ENCODE results near the gene PCDH9. TPM values are rescaled to one million over a fixed set of nuclear protein-coding genes. Genes with fewer than 3 reads are reported as not detected.

Gene PCDH9
- total and polyA plus RNA-seq, 2 of the 4 experiments (the other 2 are of a cell fraction) = 2.2 to 10.2 TPM

DNA sequence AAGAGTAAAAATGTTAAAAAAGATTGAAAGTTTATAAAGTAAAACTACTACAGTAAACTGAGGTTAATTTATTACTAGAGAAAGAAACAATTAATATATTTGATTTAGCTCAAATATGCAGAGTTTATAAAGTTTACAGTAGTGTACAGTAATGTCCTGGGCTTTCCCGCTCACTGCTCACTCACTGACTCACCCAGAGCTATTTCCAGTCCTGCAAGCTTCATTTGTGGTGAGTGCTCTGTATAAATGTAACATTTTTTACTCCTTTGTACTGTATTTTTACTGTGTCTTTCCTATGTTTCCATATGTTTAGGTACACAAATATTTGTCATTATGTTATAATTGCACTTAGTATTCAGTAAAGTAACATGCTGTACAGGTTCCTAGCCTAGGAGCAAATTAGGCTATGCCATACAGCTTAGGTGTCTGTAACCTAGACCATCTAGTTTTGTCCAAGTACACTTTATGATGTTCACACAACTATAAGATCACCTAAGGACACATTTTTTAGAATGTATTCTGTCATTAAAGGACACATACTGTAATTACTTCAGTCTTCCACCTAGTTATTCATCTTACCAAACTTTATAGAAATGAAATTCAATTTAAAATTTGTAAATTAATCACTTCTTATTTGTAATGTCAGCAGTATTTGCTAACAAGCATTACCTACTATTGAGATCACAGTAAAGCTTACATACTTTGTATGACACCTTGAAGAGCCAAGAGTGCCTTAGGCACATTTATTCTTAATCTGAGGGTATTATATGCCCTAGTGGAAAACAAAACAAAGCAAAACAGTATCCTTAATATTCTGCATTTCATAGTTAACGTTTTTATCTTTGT, 683.4 kb downstream of the PCDH9 start:
- ChIA-PET CTCF (no interaction called here), POLR2A (ENCODE audit: unreplicated experiment) (no interaction called here)
- dilution Hi-C loops (cut with HindIII; ENCODE audit: low sequenced_read_pairs, unreplicated experiment) (no loop called here), in situ Hi-C loops (cut with MboI; ENCODE audit: low sequenced_read_pairs) (no loop called here), intact Hi-C loops (cut with micrococcal nuclease) (loop anchor here (10.0 kb wide), 1 partner anchor 632 kb away; no protein-coding TSS in a partner anchor)
- no peak overlapping the region for H4K91ac ChIP-seq (ENCODE audit: insufficient read depth, low read depth, low read length)
- H3K18ac ChIP-seq (ENCODE audit: low read depth, low read length) = no peak overlapping the region
- H3K14ac ChIP-seq (replicated peaks; ENCODE audit: low read depth, low read length) = no peak overlapping the region
- no peak overlapping the region for H2BK15ac ChIP-seq (ENCODE audit: low read depth, low read length)
- no peaks in the 10 kb centered on the region for H3K9me1 ChIP-seq (ENCODE audit: insufficient read depth, low read length)
- no peak overlapping the region for H3K27ac ChIP-seq (ENCODE audit: insufficient read depth, low read length)
- H2BK120ac ChIP-seq (ENCODE audit: low read depth, low read length) = peak overlapping the region; percentile 54; the same call in 1 of the 2 replicates
- H2BK5ac ChIP-seq (ENCODE audit: low read depth, low read length, poor library complexity, severe bottlenecking) = peak overlapping the region; percentile 70
- H2AK9ac ChIP-seq (replicated peaks; ENCODE audit: low read depth, low read length, poor library complexity) = no peak overlapping the region
- no peak for TF ChIP-seq BHLHE40 (IDR thresholded peaks at IDR 0.05; ENCODE audit: low read depth, low read length)
- peak; percentile 28; the same call in 1 of the 2 replicates for TF ChIP-seq FOS (IDR thresholded peaks at IDR 0.05; ENCODE audit: low read depth, low read length)
- no peak for TF ChIP-seq RAD21 (IDR thresholded peaks at IDR 0.05; ENCODE audit: low read length)
- no peak for TF ChIP-seq MAZ (IDR thresholded peaks at IDR 0.05; ENCODE audit: borderline replicate concordance, low read depth, low read length)
- TF ChIP-seq, protein P1, sequence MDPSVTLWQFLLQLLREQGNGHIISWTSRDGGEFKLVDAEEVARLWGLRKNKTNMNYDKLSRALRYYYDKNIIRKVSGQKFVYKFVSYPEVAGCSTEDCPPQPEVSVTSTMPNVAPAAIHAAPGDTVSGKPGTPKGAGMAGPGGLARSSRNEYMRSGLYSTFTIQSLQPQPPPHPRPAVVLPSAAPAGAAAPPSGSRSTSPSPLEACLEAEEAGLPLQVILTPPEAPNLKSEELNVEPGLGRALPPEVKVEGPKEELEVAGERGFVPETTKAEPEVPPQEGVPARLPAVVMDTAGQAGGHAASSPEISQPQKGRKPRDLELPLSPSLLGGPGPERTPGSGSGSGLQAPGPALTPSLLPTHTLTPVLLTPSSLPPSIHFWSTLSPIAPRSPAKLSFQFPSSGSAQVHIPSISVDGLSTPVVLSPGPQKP (IDR thresholded peaks at IDR 0.05; ENCODE audit: borderline replicate concordance, low read depth, low read length) = no peak
- peak; percentile 87 for TF ChIP-seq MAFK (IDR thresholded peaks at IDR 0.05; ENCODE audit: low read depth, low read length)
- no peak overlapping the region for H2BK20ac ChIP-seq (ENCODE audit: low read depth, low read length)
- peak; percentile 100 for ATAC-seq (ENCODE audit: low read depth)
- no peak overlapping the region for H3K9ac ChIP-seq (ENCODE audit: low read depth, low read length)
- peak overlapping the region; percentile 28; the same call in 1 of the 2 replicates for H3K23ac ChIP-seq (ENCODE audit: low read depth, low read length)
- H3K4me3 ChIP-seq (ENCODE audit: insufficient read depth, low read depth, low read length) = no peak overlapping the region
- H2AFZ ChIP-seq (replicated peaks; ENCODE audit: low read length, poor library complexity) = no peak overlapping the region
- H3K36me3 ChIP-seq (ENCODE audit: control insufficient read depth, insufficient read depth, low read length) = no peaks in the 10 kb centered on the region
- no peak overlapping the region for H2AK5ac ChIP-seq (ENCODE audit: low read depth, low read length)
- no peaks in the 10 kb centered on the region for H3K4me1 ChIP-seq (ENCODE audit: control insufficient read depth, insufficient read depth, low read length)
- WGBS, 2 experiments (ENCODE audit: extremely low coverage in 2 of 2, insufficient read length in 1 of 2) = no CpG with 5 or more reads among the region's 2 CpGs
- no peaks in the 10 kb centered on the region for H4K20me1 ChIP-seq (ENCODE audit: insufficient read depth, low read length)
- H3K27me3 ChIP-seq (ENCODE audit: control insufficient read depth, insufficient read depth, low read length) = no peaks in the 10 kb centered on the region
- no peak overlapping the region for H4K5ac ChIP-seq (ENCODE audit: low read depth, low read length)
- no peak overlapping the region for H3K4ac ChIP-seq (ENCODE audit: low read depth, low read length)
- no peaks in the 10 kb centered on the region for H3K9me3 ChIP-seq (ENCODE audit: control insufficient read depth, insufficient read depth, low read length)
- H3K79me1 ChIP-seq (ENCODE audit: low read depth in 1 of 2, low read length in 2 of 2) = no peaks in the 10 kb centered on the region
- no TSS peak for BruUV-seq (replicated peaks)
- no peak overlapping the region for H3K56ac ChIP-seq (ENCODE audit: extremely low read depth, insufficient read depth, low read length)
- H4K8ac ChIP-seq (ENCODE audit: low read depth in 2 of 2, low read length in 2 of 2) = no peak overlapping the region; a peak in 1 of 4 replicates
- peak; percentile 80 for DNase-seq
- peak overlapping the region; percentile 14; the same call in 1 of the 2 replicates for H3K4me2 ChIP-seq (ENCODE audit: low read depth, low read length)

Data from IMR-90 (cell line).